NCI-H82 (cell line): ENCODE results near the gene LPIN1.
"Not testable (repeated sequence)": the region's sequence is repeated elsewhere in the genome, so short reads cannot be mapped to it uniquely, and the experiment has no call there.

ENCODE experiments used
- DNase-seq: peaks from one replicate; lab custom pipeline; 2025; lab: John Stamatoyannopoulos, UW

The LPIN1 gene

DNA sequence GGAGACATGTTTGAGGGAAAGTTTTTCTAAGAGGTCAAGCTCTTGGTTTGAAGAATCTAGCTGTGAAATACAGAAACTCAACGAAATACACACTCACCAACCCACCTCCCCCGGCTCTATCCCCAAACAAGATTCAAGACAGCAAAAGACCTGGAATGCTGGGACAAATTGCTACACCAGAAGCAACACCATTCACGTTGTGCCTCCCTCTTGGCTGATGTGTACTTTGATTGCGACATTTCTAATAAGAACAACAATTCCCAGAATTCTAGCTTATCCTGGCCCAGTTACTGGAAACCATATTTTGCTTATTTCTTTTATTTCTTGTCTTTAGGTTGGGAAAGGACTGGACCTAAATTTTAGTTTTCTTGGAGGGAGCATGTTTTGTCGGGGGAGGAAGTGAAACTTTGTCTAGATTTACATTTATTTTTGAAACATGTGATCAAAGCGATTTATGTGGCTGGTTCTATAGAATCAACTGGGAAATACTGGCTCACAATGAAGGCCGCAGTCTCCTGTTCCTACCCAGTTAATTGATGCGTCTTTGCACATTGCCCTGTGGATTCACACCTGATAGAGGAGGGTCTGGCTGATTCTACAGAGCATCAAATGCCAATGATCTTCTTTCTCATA lies 29.6 kb upstream of the LPIN1 start:
- no peak for DNase-seq

GRCh38 chr2:11717623-11718022 lies 28.8 kb upstream of the LPIN1 start:
- DNase-seq: no peak

GRCh38 chr2:11718606-11719005 lies 27.8 kb upstream of the LPIN1 start:
- DNase-seq: no peak

GRCh38 chr2:11719230-11719977 lies 27.0 kb upstream of the LPIN1 start:
- DNase-seq: no peak

GRCh38 chr2:11720752-11721151 lies 25.7 kb upstream of the LPIN1 start:
- DNase-seq: no peak

DNA sequence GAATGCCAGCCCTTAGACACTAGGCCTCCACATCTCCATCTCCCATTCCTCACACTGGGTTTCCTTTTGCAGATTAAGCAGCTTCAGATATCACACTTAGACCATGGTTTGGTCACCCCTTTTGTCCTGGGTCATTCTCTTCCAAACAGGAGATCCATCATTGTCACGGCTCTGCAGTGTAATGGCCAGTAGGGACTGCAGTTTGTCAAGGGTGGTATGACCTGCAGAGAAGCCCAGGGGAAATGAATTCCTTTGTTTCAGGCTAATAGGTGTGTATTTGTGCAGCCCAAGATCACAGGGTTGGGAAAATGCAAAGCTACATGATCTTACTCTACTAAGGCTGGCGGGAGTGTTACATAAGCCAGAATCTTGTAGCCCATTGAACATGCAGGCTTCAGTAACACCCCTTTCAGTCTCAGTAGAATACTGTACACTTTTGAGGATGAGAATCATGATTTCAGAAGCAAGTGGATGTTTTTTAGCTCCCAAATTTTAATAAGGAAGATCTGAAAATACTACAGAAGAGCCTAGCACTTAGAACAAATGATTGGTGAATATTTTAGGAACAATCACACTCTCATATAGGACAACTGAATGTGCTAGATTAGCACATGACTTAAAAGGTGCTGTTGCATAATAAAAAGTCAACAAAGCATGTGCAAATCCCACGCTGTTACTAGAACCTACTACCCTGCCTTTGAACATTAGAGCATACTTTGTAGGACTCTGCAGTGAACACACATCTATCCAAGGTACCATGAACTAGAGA lies 24.0 kb upstream of the LPIN1 start:
- no peak for DNase-seq

DNA sequence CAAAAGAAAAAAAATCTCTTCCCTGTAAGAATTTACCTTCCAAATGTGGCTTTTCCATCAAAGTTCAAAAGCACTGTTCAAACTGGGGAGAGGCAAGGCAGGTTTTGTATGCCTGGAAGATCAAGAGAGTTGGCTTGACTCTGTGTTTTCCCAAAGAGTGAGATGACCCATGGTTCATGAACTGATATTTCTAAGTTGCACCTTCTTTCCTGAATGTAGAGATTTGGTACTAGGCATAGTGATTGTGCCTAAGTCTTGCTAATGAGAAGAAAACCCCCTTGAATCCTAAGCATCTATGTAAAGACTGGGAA lies 23.4 kb upstream of the LPIN1 start:
- DNase-seq: no peak

DNA sequence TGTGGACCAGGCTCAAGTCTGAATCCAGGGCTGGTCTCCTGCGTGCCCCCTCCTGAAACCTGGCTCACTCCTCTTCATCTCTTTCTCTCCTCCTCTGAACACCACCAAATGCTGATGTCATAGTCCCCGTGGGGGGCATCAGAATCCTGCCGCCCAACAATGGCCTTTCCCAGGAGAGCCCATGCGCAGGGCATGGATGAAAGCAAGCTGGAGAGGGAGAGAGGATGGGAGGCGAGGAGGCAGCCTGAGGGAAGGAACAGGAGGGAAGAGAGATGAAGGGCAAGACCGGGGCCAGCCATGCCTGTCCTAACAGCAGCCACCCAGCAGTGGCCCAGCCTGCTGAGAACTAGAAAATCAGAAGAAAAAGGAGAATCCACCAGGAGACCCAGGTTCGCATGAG lies 22.3 kb upstream of the LPIN1 start:
- DNase-seq: no peak

GRCh38 chr2:11726384-11726783 lies 20.0 kb upstream of the LPIN1 start:
- peak; percentile 65 for DNase-seq

DNA sequence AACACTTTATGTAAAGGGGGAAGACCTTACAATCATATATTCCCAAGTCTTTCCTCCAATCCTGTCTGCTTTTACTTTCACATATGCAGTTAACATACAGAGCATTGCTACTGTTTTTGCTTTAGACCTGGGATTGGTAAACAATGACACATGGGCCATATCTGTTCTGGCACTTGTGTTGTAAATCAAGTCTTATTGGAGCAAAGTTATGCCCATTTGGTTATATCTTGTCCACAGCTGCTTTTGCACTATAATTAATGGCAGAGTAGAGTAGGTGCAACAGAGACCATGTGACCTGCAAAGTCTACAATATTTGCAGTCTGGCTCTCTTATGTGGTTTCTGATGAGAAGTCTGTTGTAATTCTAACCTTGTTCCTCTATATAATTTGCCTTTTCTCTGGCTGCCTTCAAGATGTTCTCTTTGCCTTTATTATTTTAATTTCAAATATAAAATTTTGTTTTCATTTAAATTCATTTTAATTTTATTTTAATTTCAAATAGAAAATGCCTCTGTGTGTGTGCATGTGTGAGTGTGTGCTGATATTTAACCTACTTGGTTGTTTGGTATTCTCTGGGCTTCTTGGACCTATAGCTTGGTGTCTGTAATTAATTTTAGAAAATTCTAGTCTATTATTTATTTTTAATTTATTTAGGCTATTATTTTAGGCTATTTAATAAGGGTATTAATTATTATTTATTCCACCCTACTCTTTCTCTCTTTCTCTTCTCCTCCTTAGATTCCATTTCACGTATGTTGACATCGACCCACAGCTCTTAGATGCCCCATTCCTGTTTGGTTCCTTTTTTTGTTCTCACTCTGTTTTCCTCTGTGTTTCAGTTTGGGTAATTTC lies 16.8 kb upstream of the LPIN1 start:
- no peak for DNase-seq

GRCh38 chr2:11731214-11731984 lies 15.0 kb upstream of the LPIN1 start:
- not testable (repeated sequence) for DNase-seq

GRCh38 chr2:11732587-11732986 lies 13.8 kb upstream of the LPIN1 start:
- no peak for DNase-seq

DNA sequence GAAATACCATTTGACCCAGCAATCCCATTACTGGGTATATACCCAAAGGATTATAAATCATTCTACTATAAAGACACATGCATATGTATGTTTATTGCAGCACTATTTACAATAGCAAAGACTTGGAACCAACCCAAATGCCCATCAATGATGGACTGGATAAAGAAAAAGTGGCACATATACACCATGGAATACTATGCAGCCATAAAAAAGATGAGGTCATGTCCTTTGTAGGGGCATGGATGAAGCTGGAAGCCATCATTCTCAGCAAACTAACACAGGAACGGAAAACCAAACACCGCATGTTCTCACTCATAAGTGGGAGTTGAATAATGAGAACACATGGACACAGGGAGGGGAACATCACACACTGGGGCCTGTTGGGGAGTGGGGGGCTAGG lies 8.6 kb upstream of the LPIN1 start:
- not testable (repeated sequence) for DNase-seq

DNA sequence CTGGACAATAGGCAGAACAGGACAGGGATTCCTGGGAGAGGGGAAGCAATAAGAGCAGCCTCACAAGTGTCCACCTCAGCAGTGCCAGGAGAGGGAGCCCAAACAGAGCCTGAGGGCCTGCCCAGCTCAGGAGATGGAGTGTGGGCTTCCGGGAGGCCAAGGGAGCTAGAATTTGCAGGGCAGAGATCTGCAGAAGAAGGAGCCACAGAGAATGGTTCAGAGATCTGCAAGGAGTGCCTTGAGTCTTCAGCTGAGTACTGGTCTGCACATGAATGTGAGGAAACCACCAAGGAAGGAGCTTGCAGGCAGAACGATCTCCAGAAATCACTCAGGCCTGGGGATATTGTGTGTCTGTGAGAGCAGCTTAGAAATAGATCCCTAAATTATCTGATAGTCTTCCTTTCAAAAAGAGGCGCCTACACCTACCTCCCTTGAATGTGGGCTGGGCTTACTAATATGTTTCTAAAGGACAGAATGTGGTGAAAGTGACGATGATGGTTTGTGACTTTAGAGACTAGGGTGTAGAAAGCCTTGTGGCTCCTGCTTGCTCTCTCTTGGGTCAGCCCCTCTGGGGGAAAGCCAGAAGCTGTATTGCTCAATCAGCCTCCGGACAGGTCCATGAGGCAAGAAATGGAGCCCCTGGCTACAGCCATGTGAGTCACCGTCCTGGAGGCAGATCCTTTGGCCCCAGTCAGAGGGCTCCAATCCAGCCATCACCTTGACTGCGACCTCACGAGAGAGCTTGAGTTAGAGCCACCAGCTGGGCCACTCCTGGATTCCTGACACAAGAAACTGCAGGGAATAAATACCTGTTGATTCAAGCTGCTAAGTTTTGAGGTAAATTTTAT lies 7.6 kb upstream of the LPIN1 start:
- peak; percentile 32 for DNase-seq

DNA sequence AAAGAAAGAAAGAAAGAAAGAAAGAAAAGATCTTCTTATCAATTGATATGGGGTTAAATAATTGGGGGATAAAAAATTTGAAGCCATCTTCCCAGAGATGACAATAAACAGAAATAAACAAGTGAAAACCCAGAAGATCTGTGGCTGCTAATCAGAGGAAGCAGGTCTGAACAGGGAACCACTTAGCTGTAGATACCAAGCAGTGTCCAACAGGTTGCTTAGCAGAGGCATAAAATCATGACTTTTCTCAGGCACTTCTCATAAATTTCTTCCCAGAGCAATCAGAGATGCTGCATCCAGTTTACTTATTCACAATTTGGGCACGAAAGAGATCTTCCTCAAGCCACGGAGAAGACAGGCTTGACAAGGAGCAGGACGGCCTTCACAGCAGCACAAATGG lies 5.7 kb upstream of the LPIN1 start:
- no peak for DNase-seq

GRCh38 chr2:11742317-11742701 lies 4.1 kb upstream of the LPIN1 start:
- no peak for DNase-seq

DNA sequence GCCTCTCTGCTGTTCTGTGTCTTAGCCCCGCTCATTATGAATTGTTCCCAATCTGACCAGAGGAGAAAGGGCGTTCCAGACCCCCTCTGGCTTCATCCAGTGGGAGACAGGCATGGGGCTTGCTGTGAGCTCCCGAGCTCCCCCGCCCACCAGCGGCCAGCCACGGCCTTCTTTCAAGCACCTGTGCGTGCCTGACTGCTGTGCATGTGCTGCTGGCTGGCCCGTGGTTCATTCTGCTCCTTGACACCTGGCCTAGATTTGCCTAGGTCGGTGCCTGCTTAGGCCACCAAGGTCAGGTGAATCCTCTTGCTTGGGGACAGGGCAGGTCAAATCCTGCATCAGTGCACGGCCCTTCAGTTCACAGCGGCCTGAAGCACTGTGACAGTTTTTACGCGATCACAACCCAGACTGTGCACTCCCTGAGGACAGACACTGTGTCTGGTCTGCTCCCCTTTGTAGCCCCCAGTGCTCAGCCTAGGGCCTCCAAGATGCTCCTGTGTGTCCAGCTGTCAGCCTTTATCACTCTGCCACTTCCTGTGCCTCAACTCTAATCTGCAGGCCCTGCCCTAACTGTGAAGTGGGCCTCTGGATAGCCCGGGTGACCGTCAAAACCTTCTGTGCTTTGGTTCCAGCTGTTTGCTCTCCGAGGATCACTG lies 3.6 kb upstream of the LPIN1 start:
- no peak for DNase-seq

DNA sequence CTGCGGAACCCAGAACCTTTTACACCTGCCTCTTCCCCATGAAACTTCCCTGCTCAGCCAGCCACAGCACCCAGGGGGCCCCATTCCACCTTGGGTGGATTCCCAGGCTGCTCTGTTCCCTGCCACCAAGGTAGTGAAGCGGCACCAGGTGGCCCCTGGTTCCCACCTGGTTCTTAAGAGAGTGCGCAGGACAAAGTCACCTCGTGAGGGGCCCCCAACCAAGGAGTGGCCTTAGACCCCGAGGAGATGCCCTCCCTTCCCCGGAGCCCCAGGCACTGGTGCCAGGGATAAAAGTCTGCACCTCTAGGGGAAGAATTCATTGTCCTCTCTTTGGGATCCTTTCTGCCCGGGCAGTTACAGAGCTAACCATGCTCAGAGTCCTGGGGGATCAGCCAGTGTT lies 3.1 kb upstream of the LPIN1 start:
- DNase-seq: no peak

- peak; percentile 96 for DNase-seq
These were observed 2.4 kb upstream of the LPIN1 start for GRCh38 chr2:11743846-11744553.
